Thyroid gland (tissue), 4 donors: ENCODE measurements around the gene TBC1D16. TPM values are rescaled to one million over a fixed set of nuclear protein-coding genes. Genes with fewer than 3 reads are reported as not detected.
A peak's percentile ranks its signal among the peaks of the same experiment; 100 is the strongest.

Experiments
- DNase-seq, 2 donors: peaks; one replicate each; pipeline ENCODE4 v3.0.0-alpha.2; 2019
- H3K27ac ChIP-seq, 3 donors: fragments of 200-600 bp; sonication (generic); 1 replicate in 2 of 3; 2 replicates in 1 of 3; pipeline ENCODE4 v1.5.1; 2016 to 2019; ENCODE audit warnings: mild to moderate bottlenecking in 1 of 3, moderate library complexity in 1 of 3
- H3K27me3 ChIP-seq: fragments of 200-600 bp; sonication (generic); one replicate; pipeline ENCODE4 v1.5.1; 2019
- H3K36me3 ChIP-seq, 2 donors: fragments of 200-600 bp; sonication (generic); one replicate each; pipeline ENCODE4 v1.5.1; 2016 to 2019
- H3K4me1 ChIP-seq, 2 donors: fragments of 200-600 bp; sonication (generic); one replicate each; pipeline ENCODE4 v1.5.1; 2017 to 2019
- H3K4me3 ChIP-seq, 3 donors: fragments of 200-600 bp; sonication (generic); replicated peaks in 1 of 3; 1 replicate in 2 of 3; 2 replicates in 1 of 3; pipeline ENCODE4 v1.5.1; 2016; ENCODE audit warnings: mild to moderate bottlenecking in 1 of 3
- H3K9me3 ChIP-seq: fragments of 200-600 bp; sonication (generic); one replicate; pipeline ENCODE4 v1.5.1; 2017
- POLR2A ChIP-seq, 2 donors: fragments of 450-650 bp; IDR thresholded peaks; one replicate each; pipeline ENCODE4 v1.6.1; 2017; ENCODE audit warnings: antibody characterized with exemption in 2 of 2, mild to moderate bottlenecking in 2 of 2, moderate library complexity in 1 of 2
- WGBS, 2 donors: methylation state at CpG; one replicate each; pipeline ENCODE4 v1.1.5; 2017; 5-methylcytosine and 5-hydroxymethylcytosine counted together
- intact Hi-C: fragments of 100-400 bp; cut with DNase I; formaldehyde crosslinking; loops from one replicate; pipeline ENCODE4 v1.15.1; 2023
- total RNA-seq, 4 donors: library from RNA; depleted of rRNA; stranded (reverse); fragments of >200 nt; gene quantifications; one replicate each; pipeline ENCODE4 v1.2.3, GENCODE V29; 2016
- TF ChIP-seq, protein P1 (sequence below), 6 experiments: fragments of 200-600 bp in 3 of 6; fragments of 450-650 bp in 3 of 6; sonication (generic) in 3 of 6; IDR thresholded peaks; one replicate each; pipeline ENCODE4 v1.5.1; 2016 to 2019; ENCODE audit warnings: antibody characterized with exemption in 6 of 6, mild to moderate bottlenecking in 2 of 6, inconsistent platforms in 1 of 6, moderate library complexity in 1 of 6

The TBC1D16 gene
- total RNA-seq, 4 donors from 2014 or later = 25.4 to 32.2 (median 29.8) TPM

DNA sequence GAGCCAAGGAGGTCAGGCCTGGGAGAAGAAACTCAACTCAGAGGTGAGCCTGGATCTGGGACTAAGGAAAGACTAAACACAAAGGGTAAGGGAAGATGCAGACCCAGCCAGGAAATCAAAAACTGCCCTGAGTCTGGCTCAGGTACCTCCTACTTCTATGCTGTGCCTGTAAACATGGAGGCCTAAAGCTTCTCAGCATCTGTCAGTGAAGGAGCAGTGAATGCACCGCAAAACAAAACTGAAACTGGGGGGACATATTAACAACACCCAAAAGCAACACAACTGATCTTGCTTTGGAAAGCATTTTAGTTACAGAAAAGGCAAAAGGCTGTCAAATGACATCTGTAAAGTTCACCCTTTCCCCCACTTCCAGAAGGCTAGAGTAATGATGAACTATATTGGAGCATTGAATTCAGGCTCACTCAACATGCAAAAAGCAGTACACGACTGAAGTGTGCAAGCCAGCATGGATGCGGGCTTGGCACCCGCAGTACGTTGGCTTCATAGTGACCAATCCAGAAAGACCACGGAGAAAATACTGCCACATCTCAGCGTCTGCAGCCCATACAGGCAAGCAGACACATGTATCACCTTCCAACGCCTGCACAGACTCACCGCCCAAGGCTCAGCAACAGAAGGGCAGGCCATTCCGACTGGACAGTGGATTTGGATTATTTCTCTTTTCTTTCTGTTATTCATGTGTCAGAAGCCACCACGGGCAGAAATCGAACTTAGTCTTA, 3.8 kb downstream of the TBC1D16 start:
- Histone ChIP-seq H3K4me3 (no peak overlapping the region), H3K4me1 (peaks cover 51 to 56% of the 10 kb centered on the region in 2 donors), H3K36me3 (no peaks in the 10 kb centered on the region), H3K27ac (no peak overlapping the region), H3K27me3 (no peaks in the 10 kb centered on the region), H3K9me3 (no peaks in the 10 kb centered on the region)
- WGBS, 2 donors = 95 to 97% methylated on average over 12 of the region's 12 CpGs
- TF ChIP-seq, protein P1, sequence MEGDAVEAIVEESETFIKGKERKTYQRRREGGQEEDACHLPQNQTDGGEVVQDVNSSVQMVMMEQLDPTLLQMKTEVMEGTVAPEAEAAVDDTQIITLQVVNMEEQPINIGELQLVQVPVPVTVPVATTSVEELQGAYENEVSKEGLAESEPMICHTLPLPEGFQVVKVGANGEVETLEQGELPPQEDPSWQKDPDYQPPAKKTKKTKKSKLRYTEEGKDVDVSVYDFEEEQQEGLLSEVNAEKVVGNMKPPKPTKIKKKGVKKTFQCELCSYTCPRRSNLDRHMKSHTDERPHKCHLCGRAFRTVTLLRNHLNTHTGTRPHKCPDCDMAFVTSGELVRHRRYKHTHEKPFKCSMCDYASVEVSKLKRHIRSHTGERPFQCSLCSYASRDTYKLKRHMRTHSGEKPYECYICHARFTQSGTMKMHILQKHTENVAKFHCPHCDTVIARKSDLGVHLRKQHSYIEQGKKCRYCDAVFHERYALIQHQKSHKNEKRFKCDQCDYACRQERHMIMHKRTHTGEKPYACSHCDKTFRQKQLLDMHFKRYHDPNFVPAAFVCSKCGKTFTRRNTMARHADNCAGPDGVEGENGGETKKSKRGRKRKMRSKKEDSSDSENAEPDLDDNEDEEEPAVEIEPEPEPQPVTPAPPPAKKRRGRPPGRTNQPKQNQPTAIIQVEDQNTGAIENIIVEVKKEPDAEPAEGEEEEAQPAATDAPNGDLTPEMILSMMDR (IDR thresholded peaks at IDR 0.05) = no peak
- no peak for TF ChIP-seq POLR2A (IDR thresholded peaks at IDR 0.05)
- intact Hi-C loops = loop anchor here (2.0 kb wide), 1 partner anchor 25 kb away; no protein-coding TSS in a partner anchor
- no peak for DNase-seq

DNA sequence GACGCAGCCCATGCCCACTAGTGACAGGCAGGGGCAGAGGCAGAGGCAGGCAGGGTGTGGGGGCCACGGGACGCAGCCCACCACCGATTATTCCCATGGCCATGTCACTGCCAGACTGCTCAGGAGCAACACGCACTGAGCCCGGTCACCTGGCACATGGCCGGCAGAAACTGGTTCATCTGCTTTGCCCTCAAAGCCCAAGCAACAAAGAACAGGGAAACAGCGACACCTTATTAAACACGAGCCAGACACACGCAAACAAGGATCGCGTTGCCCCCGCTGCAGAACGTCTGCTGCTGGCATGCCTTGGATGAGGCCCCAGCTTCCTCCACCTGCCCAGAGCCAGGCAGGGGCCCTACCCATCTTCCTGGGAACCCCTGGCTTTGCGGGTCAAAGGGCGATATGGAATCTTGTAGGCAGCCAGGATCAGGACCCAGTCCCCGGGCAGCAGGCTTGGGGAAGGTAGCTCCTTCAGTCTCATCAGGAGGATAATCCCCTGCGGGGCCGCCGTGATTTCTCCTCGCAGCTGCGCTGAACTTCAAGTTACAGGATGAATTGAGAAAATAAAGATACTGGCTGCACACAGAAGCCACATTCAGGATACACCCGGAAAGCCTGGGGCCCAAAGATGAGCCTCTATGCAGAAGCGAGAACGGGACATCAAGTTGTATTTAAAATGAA, 4.8 kb downstream of the TBC1D16 start:
- DNase-seq = peak; percentile 87 to 90
- Histone ChIP-seq H3K4me1 (peaks cover 51 to 55% of the 10 kb centered on the region in 2 donors), H3K4me3 (no peak overlapping the region), H3K27ac (peak overlapping the region in 2 of 3 donors; percentile 60 to 61), H3K9me3 (no peaks in the 10 kb centered on the region), H3K36me3 (no peaks in the 10 kb centered on the region), H3K27me3 (no peaks in the 10 kb centered on the region)
- intact Hi-C loops = no loop called here
- WGBS, 2 donors = 54 to 61% methylated on average over 20 to 24 of the region's 25 CpGs
- TF ChIP-seq, protein P1 (IDR thresholded peaks at IDR 0.05) = peak in 4 of 6 experiments; percentile 10 to 52 (median 22)
- TF ChIP-seq POLR2A (IDR thresholded peaks at IDR 0.05) = no peak

DNA sequence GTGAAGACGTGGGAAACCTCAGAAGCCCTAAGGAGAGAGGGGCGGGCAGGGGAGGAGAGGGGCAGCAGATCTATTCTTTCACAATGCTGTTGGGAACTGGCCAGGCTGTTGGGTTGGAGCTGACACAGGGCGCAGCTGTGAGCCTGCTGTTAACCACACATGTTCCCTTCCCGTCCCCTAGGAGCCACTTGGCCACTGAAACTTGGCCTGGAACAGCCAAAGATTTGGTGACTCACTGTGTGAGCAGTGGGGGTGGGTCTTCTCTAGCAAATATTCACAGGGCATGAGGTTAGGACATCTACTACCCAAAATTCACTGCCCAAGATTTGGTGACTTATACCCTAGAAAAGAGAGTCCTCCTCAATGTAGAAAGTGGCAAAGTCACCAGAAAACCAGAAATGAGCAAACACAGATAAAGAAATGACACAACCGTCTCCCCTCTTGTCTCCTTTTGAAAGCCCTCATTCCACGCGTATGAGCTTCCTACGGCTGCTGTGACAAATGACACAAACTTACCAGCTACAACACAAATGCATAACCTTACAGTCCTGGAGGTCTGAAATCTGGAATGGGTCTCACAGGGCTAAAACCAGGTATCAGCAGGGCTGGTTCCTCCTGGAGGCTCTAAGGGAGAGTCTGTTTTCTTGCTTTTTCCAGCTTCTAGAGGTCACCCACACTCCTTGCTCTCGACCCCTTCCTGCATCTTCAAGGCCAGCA, 6.3 kb downstream of the TBC1D16 start:
- Histone ChIP-seq H3K27me3 (no peaks in the 10 kb centered on the region), H3K36me3 (no peaks in the 10 kb centered on the region), H3K4me1 (peaks cover 42 to 60% of the 10 kb centered on the region in 2 donors), H3K4me3 (no peak overlapping the region), H3K27ac (peak overlapping the region; percentile 19 to 72 (median 46)), H3K9me3 (no peaks in the 10 kb centered on the region)
- 64 to 72% methylated on average over 9 of the region's 9 CpGs for WGBS, 2 donors
- TF ChIP-seq POLR2A (IDR thresholded peaks at IDR 0.05) = no peak
- TF ChIP-seq, protein P1 (IDR thresholded peaks at IDR 0.05) = no peak
- intact Hi-C loops = no loop called here
- DNase-seq = peak; percentile 66 to 77

DNA sequence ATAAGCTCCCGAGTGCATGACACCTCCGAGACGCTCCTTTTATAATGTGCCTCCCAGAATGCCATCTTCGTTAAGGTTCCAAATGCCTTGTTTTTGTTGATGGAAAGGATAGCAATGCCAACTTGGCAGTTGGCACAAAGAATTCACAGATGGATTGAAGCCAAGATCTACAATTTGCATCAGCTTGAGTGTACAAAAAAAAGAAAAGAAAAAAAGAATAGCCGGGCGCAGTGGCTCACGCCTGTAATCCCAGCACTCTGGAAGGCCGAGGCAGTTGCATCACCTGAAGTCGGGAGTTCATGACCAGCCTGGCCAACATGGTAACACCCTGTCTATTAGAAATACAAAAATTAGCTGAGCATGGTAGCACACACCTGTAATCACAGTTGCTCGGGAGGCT, 7.6 kb downstream of the TBC1D16 start:
- no peak for TF ChIP-seq POLR2A (IDR thresholded peaks at IDR 0.05)
- TF ChIP-seq, protein P1 (IDR thresholded peaks at IDR 0.05) = no peak
- H3K27ac ChIP-seq = peak overlapping the region; percentile 72 to 80 (median 76)
- H3K9me3 ChIP-seq = no peaks in the 10 kb centered on the region
- intact Hi-C loops = no loop called here
- no peaks in the 10 kb centered on the region for H3K27me3 ChIP-seq
- WGBS, 2 donors = 34 to 44% methylated on average over 10 of the region's 10 CpGs
- H3K4me1 ChIP-seq = peaks cover 36 to 57% of the 10 kb centered on the region in 2 donors
- DNase-seq = peak; percentile 62 to 65
- no peaks in the 10 kb centered on the region for H3K36me3 ChIP-seq
- no peak overlapping the region for H3K4me3 ChIP-seq
